Ascending aorta (tissue), 2 donors: ENCODE data around the gene RSRP1. TPM values are rescaled to one million over a fixed set of nuclear protein-coding genes. Genes with fewer than 3 reads are reported as not detected.

Source experiments
- DNase-seq, 2 donors: peaks; one replicate each; pipeline ENCODE4 v3.0.0-alpha.2; 2019; ENCODE audit warnings: low spot score in 2 of 2
- H3K27ac ChIP-seq, 2 donors: fragments of 200-600 bp; sonication (generic); one replicate each; pipeline ENCODE4 v1.5.1; 2016 to 2017; ENCODE audit warnings: mild to moderate bottlenecking in 1 of 2
- H3K27me3 ChIP-seq: fragments of 200-600 bp; sonication (generic); one replicate; pipeline ENCODE4 v1.5.1; 2017
- H3K36me3 ChIP-seq, 2 donors: fragments of 200-600 bp; sonication (generic); one replicate each; pipeline ENCODE4 v1.5.1; 2016
- H3K4me1 ChIP-seq, 2 donors: fragments of 200-600 bp; sonication (generic); one replicate each; pipeline ENCODE4 v1.5.1; 2016 to 2017; ENCODE audit warnings: mild to moderate bottlenecking in 1 of 2
- H3K4me3 ChIP-seq, 2 donors: fragments of 200-600 bp; sonication (generic); one replicate each; pipeline ENCODE4 v1.5.1; 2016 to 2017; ENCODE audit warnings: mild to moderate bottlenecking in 1 of 2
- H3K9me3 ChIP-seq, 2 donors: fragments of 200-600 bp; sonication (generic); one replicate each; pipeline ENCODE4 v1.5.1; 2016
- CTCF ChIP-seq, 3 experiments: fragments of 200-600 bp in 2 of 3; fragments of 450-650 bp in 1 of 3; sonication (generic) in 2 of 3; IDR thresholded peaks; one replicate each; pipeline ENCODE4 v1.5.1; 2016 to 2019; ENCODE audit warnings: antibody characterized with exemption in 3 of 3, mild to moderate bottlenecking in 1 of 3, moderate library complexity in 1 of 3
- intact Hi-C: fragments of 100-400 bp; cut with DNase I; formaldehyde crosslinking; loops from one replicate; pipeline ENCODE4 v1.15.1; 2023
- total RNA-seq: library from RNA; depleted of rRNA; stranded (reverse); fragments of >200 nt; gene quantifications from one replicate; pipeline ENCODE4 v1.1.0, GENCODE V29; 2016

Gene RSRP1
- total RNA-seq, 1 donor from 2014 or later, result 126 TPM

- intact Hi-C loops, result no loop called here
- Histone ChIP-seq H3K4me1 (no peaks in the 10 kb centered on the region), H3K27ac (no peak overlapping the region), H3K4me3 (no peak overlapping the region), H3K36me3 (peaks cover 39 to 48% of the 10 kb centered on the region in 2 donors), H3K27me3 (no peaks in the 10 kb centered on the region), H3K9me3 (no peaks in the 10 kb centered on the region)
- peak in 1 of 2 donors; percentile 39 for DNase-seq
- TF ChIP-seq CTCF (IDR thresholded peaks at IDR 0.05), result no peak
Observed at GRCh38 chr1:25219661-25220251, 27.5 kb downstream of the RSRP1 start.

- no peaks in the 10 kb centered on the region for H3K4me1 ChIP-seq
- H3K27ac ChIP-seq, result no peak overlapping the region
- H3K27me3 ChIP-seq, result no peaks in the 10 kb centered on the region
- DNase-seq, result peak in 1 of 2 donors; percentile 45
- H3K4me3 ChIP-seq, result no peak overlapping the region
- H3K36me3 ChIP-seq, result peaks cover 18 to 28% of the 10 kb centered on the region in 2 donors
- intact Hi-C loops, result no loop called here
- no peak for TF ChIP-seq CTCF (IDR thresholded peaks at IDR 0.05)
- H3K9me3 ChIP-seq, result no peaks in the 10 kb centered on the region
Observed at GRCh38 chr1:25217598-25218232, 29.5 kb downstream of the RSRP1 start.

GRCh38 chr1:25217015-25217414, 30.2 kb downstream of the RSRP1 start:
- H3K27me3 ChIP-seq, result no peaks in the 10 kb centered on the region
- no peak for TF ChIP-seq CTCF (IDR thresholded peaks at IDR 0.05)
- no peak overlapping the region for H3K4me3 ChIP-seq
- peaks cover 11 to 21% of the 10 kb centered on the region in 2 donors for H3K36me3 ChIP-seq
- intact Hi-C loops, result no loop called here
- no peaks in the 10 kb centered on the region for H3K9me3 ChIP-seq
- no peak overlapping the region for H3K27ac ChIP-seq
- no peaks in the 10 kb centered on the region for H3K4me1 ChIP-seq
- DNase-seq, result no peak

- H3K27me3 ChIP-seq, result no peaks in the 10 kb centered on the region
- no peak overlapping the region for H3K4me3 ChIP-seq
- intact Hi-C loops, result no loop called here
- DNase-seq, result no peak
- H3K9me3 ChIP-seq, result no peaks in the 10 kb centered on the region
- TF ChIP-seq CTCF (IDR thresholded peaks at IDR 0.05), result no peak
- H3K36me3 ChIP-seq, result peaks cover 2 to 12% of the 10 kb centered on the region in 2 donors
- H3K27ac ChIP-seq, result no peak overlapping the region
- H3K4me1 ChIP-seq, result no peaks in the 10 kb centered on the region
Observed at GRCh38 chr1:25216123-25216522, 31.1 kb downstream of the RSRP1 start.

GRCh38 chr1:25212725-25213124, 34.5 kb downstream of the RSRP1 start:
- H3K36me3 ChIP-seq, result no peaks in the 10 kb centered on the region
- DNase-seq, result no peak
- H3K9me3 ChIP-seq, result no peaks in the 10 kb centered on the region
- TF ChIP-seq CTCF (IDR thresholded peaks at IDR 0.05), result no peak
- no peaks in the 10 kb centered on the region for H3K27me3 ChIP-seq
- no peak overlapping the region for H3K4me3 ChIP-seq
- no peaks in the 10 kb centered on the region for H3K4me1 ChIP-seq
- intact Hi-C loops, result no loop called here
- no peak overlapping the region for H3K27ac ChIP-seq
